GM03348 (cell line): ENCODE results near the gene GET4.
"Not testable (repeated sequence)": the region's sequence is repeated elsewhere in the genome, so short reads cannot be mapped to it uniquely, and the experiment has no call there.

Source experiments
- DNase-seq: peaks from one replicate; pipeline ENCODE4 v3.0.0; 2012; ENCODE audit warnings: low spot score

The GET4 gene

DNA sequence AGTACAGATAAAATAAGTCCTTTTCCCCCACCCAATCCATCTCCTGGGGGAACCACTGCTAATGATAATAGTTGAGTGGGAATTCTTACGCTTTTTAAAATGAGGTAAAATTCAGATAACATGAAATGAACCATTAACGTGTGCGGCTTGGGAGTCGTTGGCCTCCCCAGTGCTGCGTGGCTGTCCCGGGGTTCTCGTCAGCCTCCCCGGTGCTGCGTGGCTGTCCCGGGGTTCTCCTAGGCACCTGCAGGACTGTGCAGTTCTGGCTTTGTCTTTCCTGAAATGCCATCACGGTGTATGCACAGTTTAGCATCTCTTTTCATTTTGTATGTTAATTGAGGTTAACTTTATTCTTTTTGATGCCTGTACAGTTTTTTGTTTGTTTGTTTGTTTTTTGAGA, 30.6 kb upstream of the GET4 start:
- DNase-seq = no peak

DNA sequence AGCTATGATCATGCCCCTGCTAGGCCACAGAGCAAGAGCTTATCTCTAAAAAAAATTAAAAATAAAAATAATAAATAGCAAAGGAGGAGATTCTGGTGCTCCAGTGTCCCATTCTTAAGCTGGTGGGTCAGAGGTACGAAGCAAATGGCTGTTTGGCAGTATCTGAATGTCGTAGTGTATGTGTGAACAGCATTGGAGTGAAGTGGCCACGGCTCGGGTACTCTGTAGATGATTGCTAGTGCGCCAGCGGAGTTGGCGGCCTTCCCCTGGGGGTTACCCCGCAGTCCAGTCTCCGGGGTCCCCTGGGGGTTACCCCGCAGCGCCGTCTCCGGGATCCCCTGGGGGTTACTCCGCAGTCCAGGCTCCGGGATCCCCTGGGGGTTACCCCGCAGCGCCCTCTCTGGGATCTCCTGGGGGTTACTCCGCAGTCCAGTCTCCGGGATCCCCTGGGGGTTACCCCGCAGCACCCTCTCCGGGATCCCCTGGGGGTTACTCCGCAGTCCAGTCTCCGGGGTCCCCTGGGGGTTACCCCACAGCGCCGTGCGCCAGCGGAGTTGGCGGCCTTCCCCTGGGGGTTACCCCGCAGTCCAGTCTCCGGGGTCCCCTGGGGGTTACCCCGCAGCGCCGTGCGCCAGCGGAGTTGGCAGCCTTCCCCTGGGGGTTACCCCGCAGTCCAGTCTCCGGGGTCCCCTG, 29.2 kb upstream of the GET4 start:
- DNase-seq = not testable (repeated sequence)

DNA sequence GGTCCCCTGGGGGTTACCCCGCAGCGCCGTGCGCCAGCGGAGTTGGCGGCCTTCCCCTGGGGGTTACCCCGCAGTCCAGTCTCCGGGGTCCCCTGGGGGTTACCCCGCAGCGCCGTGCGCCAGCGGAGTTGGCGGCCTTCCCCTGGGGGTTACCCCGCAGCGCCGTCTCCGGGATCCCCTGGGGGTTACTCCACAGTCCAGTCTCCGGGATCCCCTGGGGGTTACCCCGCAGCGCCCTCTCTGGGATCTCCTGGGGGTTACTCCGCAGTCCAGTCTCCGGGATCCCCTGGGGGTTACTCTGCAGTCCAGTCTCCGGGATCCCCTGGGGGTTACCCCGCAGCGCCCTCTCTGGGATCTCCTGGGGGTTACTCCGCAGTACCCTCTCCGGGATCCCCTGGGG, 28.6 kb upstream of the GET4 start:
- not testable (repeated sequence) for DNase-seq

DNA sequence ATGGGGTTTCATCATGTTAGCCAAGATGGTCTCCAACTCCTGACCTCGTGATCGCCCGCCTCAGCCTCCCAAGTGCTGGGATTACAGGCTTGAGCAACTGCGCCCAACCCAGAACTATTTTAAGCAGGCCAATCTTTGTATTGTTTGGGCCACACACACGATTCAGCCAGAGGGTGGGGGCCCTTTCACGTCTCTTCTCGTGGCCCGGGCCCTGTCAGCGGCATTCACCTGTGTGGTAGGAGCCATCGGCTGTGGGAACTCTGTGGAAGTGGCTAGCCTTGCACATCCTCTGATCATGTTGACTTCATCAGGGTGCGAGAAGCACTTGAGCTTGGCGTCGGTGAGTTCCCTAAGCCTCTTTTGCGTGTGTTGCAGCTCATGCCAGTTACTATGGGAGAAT, 27.2 kb upstream of the GET4 start:
- no peak for DNase-seq

DNA sequence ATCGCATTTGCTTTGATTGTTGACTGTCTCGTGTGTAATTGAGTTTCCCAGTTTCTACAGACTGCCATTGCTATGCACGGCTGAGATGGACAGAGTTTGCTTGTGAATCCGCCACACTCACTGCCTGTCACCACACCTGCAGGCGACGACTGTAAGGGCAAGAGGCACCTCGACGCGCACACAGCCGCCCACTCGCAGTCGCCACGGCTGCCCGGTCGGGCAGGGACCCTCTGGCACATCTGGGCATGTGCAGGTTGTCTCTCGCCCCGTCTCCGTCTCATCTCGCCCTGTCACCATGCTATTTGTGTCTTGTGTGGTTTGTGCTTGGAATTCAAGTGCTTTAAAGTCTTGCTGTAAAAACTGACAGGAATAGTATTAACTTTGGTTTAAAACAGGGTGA, 26.6 kb upstream of the GET4 start:
- DNase-seq = no peak

DNA sequence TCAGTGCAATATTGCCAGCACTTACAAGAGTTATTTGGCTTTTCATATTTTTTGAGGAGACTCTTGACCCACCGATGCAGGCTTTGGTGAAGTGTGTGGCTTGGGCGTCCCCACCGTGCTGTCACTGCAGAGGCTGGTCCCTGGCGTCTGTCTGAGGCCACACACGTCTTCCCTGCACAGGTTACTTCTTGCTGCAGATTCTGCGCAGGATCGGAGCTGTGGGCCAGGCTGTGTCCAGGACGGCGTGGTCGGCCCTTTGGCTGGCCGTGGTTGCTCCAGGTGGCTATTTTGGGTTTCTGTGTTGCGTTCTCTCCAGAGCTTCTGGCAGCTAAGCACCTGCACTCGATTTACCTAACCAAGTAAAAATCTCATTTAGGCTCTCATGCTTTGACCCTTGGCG, 25.1 kb upstream of the GET4 start:
- DNase-seq = no peak

DNA sequence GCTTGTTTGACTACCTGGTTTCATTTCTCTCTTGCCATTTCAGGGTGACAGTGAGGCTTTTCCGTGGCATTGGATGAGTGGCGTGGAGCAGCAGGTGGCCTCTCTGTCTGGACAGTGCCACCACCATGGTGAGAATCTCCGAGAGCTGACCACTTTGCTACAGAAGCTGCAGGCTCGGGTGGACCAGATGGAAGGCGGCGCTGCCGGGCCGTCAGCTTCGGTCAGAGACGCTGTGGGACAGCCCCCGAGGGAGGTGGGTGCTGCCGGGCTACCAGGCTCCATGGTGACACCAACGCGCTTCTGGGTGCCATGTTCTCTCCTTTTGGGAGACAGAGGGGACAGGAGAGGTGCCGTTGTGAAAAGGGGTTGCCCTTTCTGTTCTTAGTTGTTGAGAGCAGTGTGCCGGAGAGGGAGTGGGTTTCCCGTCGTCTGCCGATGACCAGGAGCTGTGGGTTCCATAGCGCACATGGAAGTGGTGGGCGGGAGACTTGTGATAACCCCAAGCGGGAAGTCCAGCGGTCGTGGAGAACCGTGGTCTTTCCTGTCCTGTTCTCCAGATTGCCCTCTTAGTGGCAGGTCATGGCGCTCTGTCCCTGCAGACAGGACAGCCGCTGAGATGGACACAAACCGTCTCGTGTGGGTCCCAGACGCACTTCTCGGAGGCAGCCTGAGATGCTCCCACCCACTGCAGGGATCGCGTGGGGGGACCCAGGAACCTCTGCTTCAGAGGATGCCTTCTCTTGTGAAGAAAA, 22.8 kb upstream of the GET4 start:
- no peak for DNase-seq

DNA sequence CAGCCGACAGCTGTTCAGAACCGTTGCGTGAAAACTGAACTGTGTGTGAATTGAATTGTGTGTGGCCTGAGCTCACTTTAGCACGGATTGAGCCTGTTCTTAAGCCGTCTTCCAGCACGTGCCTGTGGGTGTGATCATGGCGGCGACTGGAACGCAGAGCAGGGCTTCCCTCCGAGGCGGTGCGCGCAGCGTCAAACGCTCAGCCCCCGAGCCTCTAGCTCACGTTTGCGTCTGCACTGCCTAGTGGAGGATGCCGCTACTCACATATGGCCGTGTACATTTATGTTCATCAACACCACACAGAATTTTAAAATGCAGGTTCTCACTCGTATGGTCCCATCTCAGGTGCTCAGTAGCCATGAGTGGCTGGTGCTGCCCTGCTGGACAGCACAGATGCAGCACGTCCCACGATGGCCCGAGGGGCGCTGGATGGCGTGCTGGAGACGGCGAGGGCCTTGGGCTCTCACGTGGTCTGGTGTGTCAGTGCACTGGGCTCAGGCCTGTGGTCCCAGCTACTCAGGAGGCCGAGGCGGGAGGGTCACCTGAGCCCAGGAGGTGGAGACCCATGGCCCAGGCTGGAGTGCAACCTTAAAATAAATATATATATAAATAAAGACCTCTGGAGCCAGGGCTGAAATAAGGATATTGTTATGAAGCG, 22.1 kb upstream of the GET4 start:
- no peak for DNase-seq

DNA sequence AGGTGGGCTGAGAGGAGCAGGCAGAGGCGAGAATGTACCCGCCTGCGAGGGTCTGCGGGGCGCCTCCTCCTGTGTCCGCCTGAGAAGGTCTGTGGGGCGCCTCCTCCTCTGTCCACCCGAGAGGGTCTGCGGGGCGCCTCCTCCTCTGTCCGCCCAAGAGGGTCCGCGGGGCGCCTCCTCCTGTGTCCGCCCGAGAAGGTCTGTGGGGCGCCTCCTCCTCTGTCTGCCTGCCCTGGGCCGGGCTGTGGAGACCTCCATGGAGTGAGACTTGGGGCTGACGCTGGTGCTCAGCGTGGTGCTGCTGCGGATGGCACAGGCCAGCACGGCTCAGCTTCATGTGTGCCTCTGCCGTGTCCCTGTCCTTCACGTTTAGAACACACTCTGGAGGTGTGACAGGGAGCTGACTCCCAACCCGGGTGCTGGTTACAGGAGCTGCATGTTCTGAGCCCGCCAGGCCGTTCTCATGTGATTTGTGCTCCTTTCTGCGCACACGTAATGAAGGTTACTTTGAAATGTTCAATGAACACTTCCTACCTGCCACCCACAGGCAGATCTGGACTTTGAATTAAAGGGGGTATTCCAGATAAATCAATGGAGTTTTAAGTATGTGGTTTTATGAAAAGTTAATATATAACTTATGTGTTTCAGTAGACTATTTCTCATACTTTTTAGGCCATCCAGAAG, 20.5 kb upstream of the GET4 start:
- no peak for DNase-seq

DNA sequence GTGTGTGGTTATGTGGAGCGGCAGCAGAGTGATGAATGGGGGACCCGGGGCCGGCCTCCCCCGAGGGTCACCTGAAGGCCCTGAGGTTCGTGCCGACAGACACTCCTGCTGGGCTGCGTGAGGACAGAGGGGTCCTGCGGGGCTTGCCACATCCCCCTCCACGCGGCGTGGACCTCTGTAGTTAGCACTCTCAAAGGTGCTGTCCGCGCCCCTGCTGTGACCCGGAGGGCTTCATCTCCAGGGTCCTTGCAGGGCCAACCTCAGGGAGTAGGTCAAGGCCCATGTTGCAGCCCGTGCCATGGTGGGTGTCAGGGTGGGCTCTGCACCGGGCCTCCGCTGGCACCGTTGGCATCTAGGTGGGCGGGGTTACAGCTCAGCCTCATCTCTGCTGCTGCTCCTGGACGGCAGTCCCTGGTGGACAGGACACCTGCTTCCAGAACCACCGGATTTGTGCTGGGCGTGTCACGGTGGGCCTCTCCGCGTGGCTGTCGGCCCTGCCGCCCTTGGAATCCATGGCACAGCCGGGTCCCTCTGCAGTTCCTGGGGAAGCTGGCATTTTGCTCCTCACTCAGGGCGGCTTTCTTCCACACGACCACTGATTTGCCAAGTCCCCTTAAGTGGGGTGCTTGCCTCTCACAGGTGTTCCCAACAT, 19.8 kb upstream of the GET4 start:
- no peak for DNase-seq

DNA sequence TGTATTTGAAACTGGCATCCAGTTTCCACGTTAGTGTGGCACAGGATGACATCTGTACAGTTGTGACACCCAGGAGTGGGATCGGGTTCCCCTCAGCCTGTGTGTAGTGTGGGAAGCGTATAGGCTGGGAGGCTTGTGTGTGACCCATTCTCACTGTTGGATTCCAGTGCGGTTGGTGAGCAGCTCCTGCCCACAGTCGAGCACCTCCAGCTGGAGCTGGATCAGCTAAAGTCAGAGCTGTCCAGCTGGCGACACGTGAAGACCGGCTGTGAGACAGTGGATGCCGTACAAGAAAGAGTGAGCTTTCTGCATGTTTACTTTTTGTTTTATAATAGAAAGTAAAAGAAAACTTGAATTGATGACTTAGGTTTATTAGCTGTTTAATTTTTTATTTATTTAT, 18.7 kb upstream of the GET4 start:
- no peak for DNase-seq

DNA sequence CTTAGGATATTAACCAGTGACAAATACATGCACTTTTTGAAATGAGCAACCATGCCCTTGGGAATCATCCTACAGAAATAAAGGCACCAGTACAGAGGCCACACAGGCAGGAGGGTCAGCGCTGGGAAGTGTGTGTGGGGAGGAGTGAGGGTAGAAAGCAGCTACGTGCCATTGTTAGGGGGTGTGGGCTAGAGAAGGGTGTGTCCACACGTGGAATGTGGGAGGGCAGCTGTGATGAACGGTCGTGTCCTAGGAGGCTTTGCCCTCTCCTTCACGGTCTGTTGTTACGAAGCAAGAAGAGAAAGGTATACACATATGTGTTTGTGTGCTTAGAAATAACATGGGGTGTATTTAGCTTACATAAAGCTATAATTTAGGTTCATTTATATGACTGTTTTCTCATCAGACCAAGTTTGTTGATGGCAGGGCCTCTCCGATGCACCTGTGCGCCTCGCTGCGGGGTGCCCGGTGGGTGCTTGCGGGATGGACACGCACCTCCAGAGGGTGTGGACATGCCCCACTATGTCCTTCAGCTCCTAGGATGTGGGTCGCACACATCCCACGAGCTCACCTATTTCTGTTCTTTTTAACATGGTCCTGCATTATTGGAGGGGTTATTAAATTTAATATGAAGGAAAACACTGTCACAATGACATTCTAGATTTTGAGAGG, 16.9 kb upstream of the GET4 start:
- no peak for DNase-seq

DNA sequence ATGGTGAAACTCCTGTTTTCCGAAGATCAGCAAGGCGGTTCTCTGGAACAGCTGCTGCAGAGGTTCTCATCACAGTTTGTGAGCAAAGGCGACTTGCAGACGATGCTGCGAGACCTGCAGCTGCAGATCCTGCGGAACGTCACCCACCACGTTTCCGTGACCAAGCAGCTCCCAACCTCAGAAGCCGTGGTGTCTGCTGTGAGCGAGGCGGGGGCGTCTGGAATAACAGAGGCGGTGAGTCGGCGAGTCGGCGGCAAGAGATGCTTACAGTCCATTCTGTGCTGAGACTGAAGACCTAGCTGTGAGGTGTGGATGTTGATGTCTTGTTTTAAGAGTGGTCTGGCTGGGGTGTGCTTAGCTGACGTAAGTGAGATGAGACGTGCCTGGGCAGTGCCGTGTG, 16.2 kb upstream of the GET4 start:
- no peak for DNase-seq

DNA sequence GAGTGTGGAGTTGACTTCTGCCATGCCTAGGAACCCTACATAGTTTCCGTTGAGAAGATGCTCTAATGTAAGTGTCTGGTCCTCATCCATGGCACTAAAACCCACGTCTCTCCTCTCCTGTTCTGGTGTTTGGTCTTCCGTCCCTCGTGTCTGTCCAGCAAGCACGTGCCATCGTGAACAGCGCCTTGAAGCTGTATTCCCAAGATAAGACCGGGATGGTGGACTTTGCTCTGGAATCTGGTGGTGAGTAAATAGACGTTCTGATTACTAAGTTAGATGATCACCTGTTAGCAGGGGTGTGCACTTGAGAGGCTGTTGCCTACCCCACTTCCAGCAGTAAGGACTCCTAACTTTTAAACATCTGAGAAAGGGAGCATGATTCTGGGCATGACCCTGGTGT, 15.1 kb upstream of the GET4 start:
- DNase-seq = no peak

DNA sequence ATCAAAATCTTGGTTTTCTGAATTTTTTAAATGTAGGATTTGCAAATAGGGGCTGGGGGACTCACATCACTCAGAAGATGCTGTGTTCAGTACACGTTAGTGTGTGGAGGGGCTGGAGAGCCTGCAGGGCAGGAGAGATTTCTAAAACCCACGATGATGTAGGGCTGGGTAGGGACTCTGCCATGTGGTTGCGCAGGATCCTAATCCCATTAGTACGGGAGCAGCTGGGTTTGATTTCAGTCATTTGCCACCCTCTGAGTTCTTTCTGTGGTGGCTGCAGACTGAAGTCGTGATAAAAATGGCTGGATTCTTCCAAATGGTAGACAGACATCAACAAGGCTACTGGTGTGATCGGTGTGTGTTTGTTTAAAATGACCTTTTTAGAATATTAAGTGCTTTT, 14.2 kb upstream of the GET4 start:
- no peak for DNase-seq

DNA sequence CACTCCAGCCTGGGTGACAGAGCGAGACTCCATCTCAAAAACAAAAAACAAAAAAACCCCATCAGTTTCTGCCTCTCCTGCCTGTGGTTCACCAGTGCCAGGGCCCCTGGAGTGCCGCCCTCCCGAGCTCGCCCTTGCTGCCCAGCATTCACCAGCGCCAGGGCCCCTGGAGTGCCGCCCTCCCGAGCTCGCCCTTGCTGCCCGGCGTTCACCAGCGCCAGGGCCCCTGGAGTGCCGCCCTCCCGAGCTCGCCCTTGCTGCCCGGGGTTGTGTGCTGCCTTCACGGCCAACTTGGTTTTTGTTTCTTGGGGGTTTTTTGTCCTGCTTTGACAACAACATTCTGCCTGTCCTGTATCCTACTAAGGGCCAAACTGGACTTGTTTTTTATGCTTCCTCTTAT, 13.2 kb upstream of the GET4 start:
- DNase-seq = no peak

DNA sequence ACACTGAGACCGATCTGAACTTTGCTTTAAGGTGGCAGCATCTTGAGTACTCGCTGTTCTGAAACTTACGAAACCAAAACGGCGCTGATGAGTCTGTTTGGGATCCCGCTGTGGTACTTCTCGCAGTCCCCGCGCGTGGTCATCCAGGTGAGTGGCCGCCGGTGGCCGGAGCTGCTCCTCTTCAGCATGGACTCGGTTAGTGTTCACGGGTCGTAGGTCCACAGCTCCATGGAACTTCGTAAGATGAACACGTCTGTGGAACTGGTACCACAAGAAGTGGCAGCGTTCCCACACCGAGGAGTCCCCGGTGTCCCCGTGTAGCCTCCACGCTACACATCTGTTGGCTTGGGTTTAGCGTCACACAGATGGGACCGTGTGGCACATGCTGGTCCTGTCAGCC, 10.4 kb upstream of the GET4 start:
- DNase-seq = no peak

DNA sequence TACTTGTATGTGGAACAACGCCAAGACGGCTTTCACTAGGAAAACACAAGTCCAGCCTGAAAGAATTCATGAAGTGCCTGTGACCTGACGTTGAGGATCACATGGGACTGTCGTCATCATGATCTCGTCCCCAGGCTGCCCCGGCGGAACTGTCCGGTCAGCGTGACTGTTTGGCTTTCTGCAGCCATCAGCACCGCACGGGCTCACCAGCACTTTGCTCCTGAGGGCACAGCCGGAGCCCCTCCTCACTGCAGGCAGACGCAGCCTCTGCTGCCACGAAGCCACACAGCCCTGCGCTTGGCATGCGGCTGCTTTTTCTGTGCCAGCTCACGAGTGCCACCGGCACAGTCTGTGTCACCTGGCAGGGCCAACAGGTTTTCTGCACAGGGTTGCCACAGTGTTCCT, 9.4 kb upstream of the GET4 start:
- DNase-seq = peak; percentile 54

DNA sequence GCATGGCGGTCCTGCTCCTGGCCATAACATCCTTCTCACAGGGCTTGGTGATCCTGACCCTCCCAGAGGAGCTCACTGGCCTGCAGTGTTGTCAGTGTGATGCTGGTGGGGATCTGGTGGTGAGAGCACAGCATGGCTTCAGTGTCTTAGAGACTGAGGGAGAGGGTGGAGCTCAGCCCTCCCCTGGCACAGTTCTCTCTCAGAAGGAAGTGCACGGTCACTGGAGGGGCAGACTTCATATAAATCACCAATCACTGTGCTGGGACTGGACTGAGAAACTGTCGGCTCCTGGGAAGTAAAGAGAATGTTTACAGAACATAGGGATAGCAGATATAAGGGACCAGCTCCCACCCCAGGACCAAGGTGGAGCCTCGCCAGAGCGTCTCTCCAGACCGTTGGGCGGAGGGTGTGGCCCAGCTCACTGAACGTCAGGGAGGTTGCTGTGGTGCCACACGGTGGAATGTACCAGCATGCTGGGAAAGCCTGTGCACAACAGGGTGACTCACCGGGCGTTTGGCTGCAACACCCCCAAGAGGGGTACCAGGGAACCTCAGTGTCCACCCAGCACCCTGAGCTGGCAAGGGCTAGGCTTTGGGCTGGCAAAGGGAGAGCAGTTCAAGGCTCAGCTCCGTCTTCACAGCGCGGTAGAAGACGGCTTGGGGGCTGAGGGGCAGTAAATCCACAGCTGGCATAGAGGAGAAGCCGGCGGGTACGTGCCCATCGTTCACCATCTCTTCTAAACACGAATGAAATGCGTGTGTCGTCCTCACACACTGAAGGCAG, 8.8 kb upstream of the GET4 start:
- DNase-seq = peak; percentile 82

DNA sequence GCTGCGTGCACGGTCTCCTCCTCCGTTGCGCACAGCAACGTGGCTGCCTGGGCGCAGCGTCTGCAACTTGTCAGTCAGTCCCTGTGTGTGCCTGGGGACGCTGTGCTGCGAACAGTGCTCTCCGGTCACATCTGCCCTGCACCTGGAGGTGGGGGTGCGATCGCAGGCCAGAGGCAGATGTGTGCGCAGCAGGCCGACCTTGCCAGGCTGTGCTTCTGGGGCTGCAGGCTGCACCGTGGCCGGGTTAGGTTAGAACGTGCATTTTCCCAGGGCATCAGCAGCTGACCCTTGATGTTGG, 8.2 kb upstream of the GET4 start:
- no peak for DNase-seq

DNA sequence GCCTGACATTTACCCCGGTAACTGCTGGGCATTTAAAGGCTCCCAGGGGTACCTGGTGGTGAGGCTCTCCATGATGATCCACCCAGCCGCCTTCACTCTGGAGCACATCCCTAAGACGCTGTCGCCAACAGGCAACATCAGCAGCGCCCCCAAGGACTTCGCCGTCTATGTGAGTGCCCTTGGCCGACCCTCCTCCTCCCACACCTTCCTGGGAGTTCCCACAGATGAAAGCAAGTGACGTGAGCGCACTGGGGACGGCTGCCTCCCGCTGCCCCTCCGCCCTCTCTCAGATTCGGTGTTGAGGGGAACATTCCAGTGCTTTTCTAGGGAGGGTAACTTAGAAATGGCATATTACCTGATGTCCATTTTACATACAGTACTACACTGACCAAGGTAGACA, 7.0 kb upstream of the GET4 start:
- DNase-seq = no peak
